Keratinocyte (primary cell): ENCODE results near the gene MMEL1. TPM values are rescaled to one million over a fixed set of nuclear protein-coding genes. Genes with fewer than 3 reads are reported as not detected.

Source experiments
- DNase-seq: peaks from one replicate; pipeline ENCODE4 v3.0.0-alpha.2; 2011; ENCODE audit warnings: low read depth, missing footprints, low spot score
- FAIRE-seq: peaks from 2 replicates; lab custom pipeline; 2011; peaks lifted over from hg19 to GRCh38; lab: Jason Lieb, UNC
- H2AFZ ChIP-seq: 2 replicates; pipeline ENCODE4 v1.6.0; 2012; ENCODE audit warnings: low read length, control low read depth, inconsistent platforms; ENCODE audit not compliant: control insufficient read depth
- H3K27ac ChIP-seq: 2 replicates; pipeline ENCODE4 v1.5.1; 2011; ENCODE audit warnings: low read length; ENCODE audit not compliant: control insufficient read depth, insufficient read depth
- H3K27me3 ChIP-seq: 3 replicates; pipeline ENCODE4 v1.6.0; 2011; ENCODE audit warnings: low read length; ENCODE audit not compliant: control insufficient read depth, insufficient read depth; ENCODE audit errors: extremely low read depth
- H3K36me3 ChIP-seq, 2 experiments: 2 replicates in 1 of 2; 3 replicates in 1 of 2; pipeline ENCODE4 v1.5.1; 2011; ENCODE audit warnings: low read length in 2 of 2, mild to moderate bottlenecking in 1 of 2; ENCODE audit not compliant: control insufficient read depth in 2 of 2, insufficient read depth in 2 of 2; ENCODE audit errors: extremely low read depth in 1 of 2
- H3K4me1 ChIP-seq: 3 replicates; pipeline ENCODE4 v1.5.1; 2011; ENCODE audit warnings: low read length; ENCODE audit not compliant: control insufficient read depth, insufficient read depth; ENCODE audit errors: extremely low read depth
- H3K4me2 ChIP-seq: 3 replicates; pipeline ENCODE4 v1.6.0; 2011; ENCODE audit warnings: low read depth, low read length; ENCODE audit not compliant: control insufficient read depth, insufficient read depth; ENCODE audit errors: extremely low read depth
- H3K4me3 ChIP-seq, 3 experiments: fragments of 200-600 bp in 1 of 3; sonication (generic) in 1 of 3; 2 replicates in 2 of 3; 3 replicates in 1 of 3; pipeline ENCODE4 v1.5.1; 2011 to 2016; ENCODE audit warnings: low read length in 3 of 3, mild to moderate bottlenecking in 3 of 3, control low read depth in 2 of 3, inconsistent platforms in 1 of 3, low read depth in 1 of 3, mixed read lengths in 1 of 3, mixed run types in 1 of 3, moderate library complexity in 1 of 3; ENCODE audit not compliant: control insufficient read depth in 2 of 3, insufficient read depth in 2 of 3; ENCODE audit errors: extremely low read depth in 1 of 3
- H3K79me2 ChIP-seq: 2 replicates; pipeline ENCODE4 v1.6.0; 2012; ENCODE audit warnings: low read length; ENCODE audit not compliant: control insufficient read depth, insufficient read depth
- H3K9ac ChIP-seq: 3 replicates; pipeline ENCODE4 v1.6.0; 2011; ENCODE audit warnings: low read length; ENCODE audit not compliant: control insufficient read depth, insufficient read depth; ENCODE audit errors: extremely low read depth
- H3K9me1 ChIP-seq: 3 replicates; pipeline ENCODE4 v1.6.0; 2011; ENCODE audit warnings: low read length; ENCODE audit not compliant: control insufficient read depth, insufficient read depth; ENCODE audit errors: extremely low read depth
- H3K9me3 ChIP-seq: 2 replicates; pipeline ENCODE4 v1.5.1; 2012; ENCODE audit warnings: low read depth, low read length; ENCODE audit not compliant: control insufficient read depth
- H4K20me1 ChIP-seq: 3 replicates; pipeline ENCODE4 v1.6.0; 2011; ENCODE audit warnings: low read length; ENCODE audit not compliant: control insufficient read depth, insufficient read depth; ENCODE audit errors: extremely low read depth
- CTCF ChIP-seq, 3 experiments: IDR thresholded peaks in 1 of 3; conservative IDR thresholded peaks in 1 of 3; optimal IDR thresholded peaks in 1 of 3; 2 replicates in 2 of 3; 3 replicates in 1 of 3; pipeline versions ENCODE3 to v1.5.1; 2011; ENCODE audit warnings: low read length in 3 of 3, mild to moderate bottlenecking in 3 of 3, moderate library complexity in 2 of 3, control low read depth in 1 of 3, inconsistent platforms in 1 of 3; ENCODE audit not compliant: insufficient read depth in 2 of 3; ENCODE audit errors: extremely low read depth in 1 of 3
- EZH2 ChIP-seq: IDR thresholded peaks from one replicate; pipeline ENCODE4 v1.6.1; 2012; ENCODE audit warnings: inconsistent platforms, mild to moderate bottlenecking, low read length, moderate library complexity
- dilution Hi-C: fragments of 300-500 bp; cut with MboI; formaldehyde crosslinking; loops from one replicate; pipeline ENCODE4 v1.7.0; 2020; ENCODE audit warnings: low sequenced_read_pairs; ENCODE audit not compliant: extremely low pct_ligation_motif_present
- polyA plus RNA-seq, 5 experiments: library from polyadenylated mRNA; depleted of rRNA in 3 of 5; stranded (reverse) in 3 of 5; stranded (forward) in 1 of 5; unstranded in 1 of 5; fragments of >200 nt; gene quantifications; 1 replicate in 1 of 5; 2 replicates in 3 of 5; 3 replicates in 1 of 5; pipeline versions ENCODE4 v1.2.1 to v1.2.3, GENCODE V29; 2011 to 2012; ENCODE audit warnings: missing spikeins in 2 of 5, low read depth in 1 of 5, low replicate concordance in 1 of 5

Gene MMEL1
- polyA plus RNA-seq, 1 donor (not counting 4 experiments of a cell fraction or from before 2014, with no cell fraction given), result not detected

DNA sequence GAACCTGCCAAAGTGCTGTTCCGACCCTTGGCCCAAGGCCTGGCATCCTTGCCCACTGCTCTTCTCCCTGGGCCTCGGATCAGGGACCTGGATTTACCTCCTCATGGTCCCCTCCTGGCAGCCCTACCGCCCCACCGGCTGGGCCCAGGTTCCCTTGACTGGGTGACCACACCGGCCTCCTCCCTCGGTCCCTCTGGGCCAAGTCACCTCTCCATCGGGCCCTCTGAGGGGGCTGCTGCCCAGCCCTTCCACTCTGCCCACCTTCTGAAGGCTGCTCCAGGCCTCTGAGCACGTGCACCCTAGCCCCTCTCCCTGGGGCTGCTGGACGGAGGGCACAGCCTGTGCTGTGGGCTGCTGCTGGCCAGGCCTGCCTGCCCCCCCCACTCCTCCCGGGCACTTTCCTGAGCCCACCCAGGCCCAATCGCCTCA, 9.3 kb upstream of the MMEL1 start:
- Histone ChIP-seq H3K36me3 (no peaks in the 10 kb centered on the region), H3K9ac (peak overlapping the region; percentile 81), H3K4me1 (no peaks in the 10 kb centered on the region), H4K20me1 (no peaks in the 10 kb centered on the region), H3K9me3 (peaks cover 8% of the 10 kb centered on the region), H2AFZ (no peak overlapping the region), H3K27ac (no peak overlapping the region), H3K79me2 (no peaks in the 10 kb centered on the region), H3K4me3 (peak overlapping the region; percentile 72 to 96 (median 82)), H3K4me2 (peak overlapping the region; percentile 90), H3K9me1 (no peaks in the 10 kb centered on the region), H3K27me3 (no peaks in the 10 kb centered on the region)
- DNase-seq, result no peak
- dilution Hi-C loops, result no loop called here
- FAIRE-seq, result no peak
- TF ChIP-seq EZH2, result no peak
- TF ChIP-seq CTCF (optimal IDR thresholded peaks at IDR 0.05 in 1 of 3, IDR thresholded peaks at IDR 0.05 in 1 of 3, conservative IDR thresholded peaks at IDR 0.05 in 1 of 3; ENCODE audit: extremely low read depth in 1 of 3, insufficient read depth in 2 of 3, low read length in 3 of 3), result no peak

- no peak for DNase-seq
Measured at GRCh38 chr1:2641381-2642130, 8.7 kb upstream of the MMEL1 start.

More at GRCh38 chr1:2641381-2642130, 8.7 kb upstream of the MMEL1 start:
- no peak for FAIRE-seq
- Histone ChIP-seq H2AFZ (no peak overlapping the region), H4K20me1 (no peaks in the 10 kb centered on the region), H3K4me3 (peak overlapping the region; percentile 72 to 96 (median 82)), H3K9ac (peak overlapping the region; percentile 81), H3K27me3 (no peaks in the 10 kb centered on the region), H3K4me2 (peak overlapping the region; percentile 90), H3K36me3 (no peaks in the 10 kb centered on the region), H3K9me1 (no peaks in the 10 kb centered on the region), H3K9me3 (peaks cover 13% of the 10 kb centered on the region), H3K4me1 (no peaks in the 10 kb centered on the region), H3K27ac (no peak overlapping the region), H3K79me2 (no peaks in the 10 kb centered on the region)
- TF ChIP-seq CTCF (optimal IDR thresholded peaks at IDR 0.05 in 1 of 3, IDR thresholded peaks at IDR 0.05 in 1 of 3, conservative IDR thresholded peaks at IDR 0.05 in 1 of 3; ENCODE audit: extremely low read depth in 1 of 3, insufficient read depth in 2 of 3, low read length in 3 of 3) (no peak), EZH2 (no peak)
- dilution Hi-C loops, result no loop called here
